CD4-positive, alpha-beta T cell treated with Interleukin-6 at 100 ng/mL for 8 hours (primary cell): ENCODE results near the gene ANKRD36B.
"Not testable (repeated sequence)": the region's sequence is repeated elsewhere in the genome, so short reads cannot be mapped to it uniquely, and the experiment has no call there.

Experiments used
- DNase-seq: peaks from one replicate; pipeline ENCODE4 v3.0.0-alpha.2; 2020; ENCODE audit warnings: mixed read lengths, low spot score

The ANKRD36B gene

GRCh38 chr2:97589598-97590510 lies at the start of gene ANKRD36B:
TSS of gene ANKRD36B (minus strand) at chr2:97589877. CDS start at chr2:97589685, 192 bp downstream.
- DNase-seq: peak; percentile 32

- not testable (repeated sequence) for DNase-seq
Measured at GRCh38 chr2:97626049-97626430, 36.4 kb upstream of the ANKRD36B start.

- not testable (repeated sequence) for DNase-seq
Measured at GRCh38 chr2:97625354-97626048, 35.8 kb upstream of the ANKRD36B start.

GRCh38 chr2:97622976-97623375 lies 33.3 kb upstream of the ANKRD36B start:
- DNase-seq: not testable (repeated sequence)

- not testable (repeated sequence) for DNase-seq
Measured at GRCh38 chr2:97620492-97620891, 30.8 kb upstream of the ANKRD36B start.

GRCh38 chr2:97618939-97619827 lies 29.5 kb upstream of the ANKRD36B start:
- not testable (repeated sequence) for DNase-seq

- no peak for DNase-seq
Measured at GRCh38 chr2:97617911-97618310, 28.2 kb upstream of the ANKRD36B start.

- DNase-seq: not testable (repeated sequence)
Measured at GRCh38 chr2:97615746-97616145, 26.1 kb upstream of the ANKRD36B start.

- not testable (repeated sequence) for DNase-seq
Measured at GRCh38 chr2:97611895-97612294, 22.2 kb upstream of the ANKRD36B start.

- DNase-seq: not testable (repeated sequence)
Measured at GRCh38 chr2:97608745-97609144, 19.1 kb upstream of the ANKRD36B start.

GRCh38 chr2:97605524-97606339 lies 16.1 kb upstream of the ANKRD36B start:
- DNase-seq: not testable (repeated sequence)

- DNase-seq: not testable (repeated sequence)
Measured at GRCh38 chr2:97605109-97605508, 15.4 kb upstream of the ANKRD36B start.

GRCh38 chr2:97601537-97601936 lies 11.9 kb upstream of the ANKRD36B start:
- DNase-seq: not testable (repeated sequence)

- not testable (repeated sequence) for DNase-seq
Measured at GRCh38 chr2:97596180-97596579, 6.5 kb upstream of the ANKRD36B start.

- not testable (repeated sequence) for DNase-seq
Measured at GRCh38 chr2:97593520-97593919, 3.8 kb upstream of the ANKRD36B start.

- peak; percentile 83 for DNase-seq
Measured at GRCh38 chr2:97590515-97591394, 1.1 kb upstream of the ANKRD36B start.

GRCh38 chr2:97589257-97589597 lies 450 bp downstream of the ANKRD36B start:
- DNase-seq: not testable (repeated sequence)

- DNase-seq: not testable (repeated sequence)
Measured at GRCh38 chr2:97565674-97566073, 24.0 kb downstream of the ANKRD36B start.

GRCh38 chr2:97552406-97552805 lies 37.3 kb downstream of the ANKRD36B start:
- DNase-seq: not testable (repeated sequence)

GRCh38 chr2:97550498-97550897 lies 39.2 kb downstream of the ANKRD36B start:
- DNase-seq: not testable (repeated sequence)
